ENCODE results near the gene KDM4D. TPM values are rescaled to one million over a fixed set of nuclear protein-coding genes. Genes with fewer than 3 reads are reported as not detected.

KDM4D gene
- under 1 TPM; 0.45 to 0.60 TPM for total RNA-seq

DNA sequence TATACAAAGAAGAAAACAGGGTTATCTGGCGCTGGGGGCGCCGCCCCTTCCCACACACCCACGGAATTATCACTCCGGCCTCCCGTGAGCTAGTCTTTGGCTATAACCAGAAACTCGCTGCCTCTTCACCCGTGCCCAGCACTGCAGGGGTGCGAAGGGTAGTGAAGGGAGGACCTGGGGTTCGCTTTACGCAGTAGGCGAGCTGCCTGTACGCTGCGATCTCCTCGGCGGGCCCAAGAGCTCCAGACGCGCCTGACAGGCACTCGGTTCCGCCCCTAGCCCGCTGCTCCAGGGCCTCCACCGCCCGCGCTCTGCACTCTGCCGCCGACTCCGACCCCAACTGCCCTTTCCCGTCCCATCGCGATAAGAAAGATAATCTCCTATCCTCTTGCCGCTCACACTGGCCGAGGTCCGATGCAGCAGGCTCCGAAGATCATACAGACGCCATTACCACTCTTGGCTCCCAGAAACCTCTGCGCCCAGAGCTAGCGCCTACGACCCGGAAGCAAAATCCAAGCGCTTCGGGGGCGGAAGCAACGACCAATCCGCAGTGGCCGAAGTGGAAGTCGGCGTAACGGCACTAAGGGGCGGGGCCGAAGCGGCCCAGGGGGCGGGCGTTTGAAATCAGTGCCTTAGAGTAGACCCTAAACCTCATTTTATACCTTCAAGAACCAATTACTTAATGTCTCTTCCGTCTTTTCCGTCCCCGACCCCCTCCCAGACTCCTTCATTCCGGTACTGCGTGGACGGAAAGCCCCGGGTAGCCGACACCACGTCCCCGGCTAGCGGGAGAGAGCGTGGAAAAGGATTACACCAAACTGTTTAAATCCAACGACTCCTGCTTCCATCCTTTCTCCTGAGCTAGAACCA, at the start of gene KDM4D, which contains the start of gene CWC15:
Gene KDM4D (plus strand): TSS at position 611 of the 870 bp plus-strand sequence. CDS start 23,664 bp downstream, outside the sequence.
Gene CWC15 (minus strand): TSS at position 458 of the 870 bp plus-strand sequence. CDS start 1,371 bp downstream, outside the sequence.

DNA sequence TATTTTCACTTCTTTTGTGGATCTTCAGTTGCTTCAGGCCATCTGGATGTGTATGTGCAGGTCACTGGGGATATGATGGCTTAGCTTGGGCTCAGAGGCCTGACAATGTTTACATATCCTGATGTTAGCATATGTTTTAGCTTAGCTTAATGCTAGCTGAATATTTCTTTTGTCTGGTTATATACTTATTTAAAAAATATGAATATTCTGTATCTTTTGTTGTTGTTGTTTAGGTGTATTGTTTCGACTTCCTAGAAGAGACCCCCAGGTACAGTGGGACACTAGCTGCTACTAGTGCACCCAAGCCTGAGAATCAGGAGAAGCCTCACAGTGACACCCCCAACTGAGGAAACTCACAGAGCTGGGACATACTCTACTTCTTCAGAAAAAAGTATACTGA, 51.4 kb downstream of the KDM4D start, which contains the start of gene KDM4E:
Gene KDM4E (plus strand): TSS at position 301 of the 400 bp plus-strand sequence. CDS start 300 bp downstream, outside the sequence.

Other genes starting within 250 kb of the KDM4D start
- 1 to 10 TPM; 6.8 to 7.4 TPM for gene AMOTL1, start 205.4 kb upstream of the KDM4D start, total RNA-seq
- 10 to 100 TPM; 55.4 to 57.7 TPM for gene CWC15, start 153 bp upstream of the KDM4D start, total RNA-seq
- not detected for gene KDM4E, start 51.5 kb downstream of the KDM4D start, total RNA-seq
- gene KDM4F, start 75.7 kb downstream of the KDM4D start, total RNA-seq: not detected
- 10 to 100 TPM; 42.1 to 42.3 TPM for gene SRSF8, start 93.2 kb downstream of the KDM4D start, total RNA-seq
- 10 to 100 TPM; 11.6 to 11.8 TPM for gene ENDOD1, start 116.1 kb downstream of the KDM4D start, total RNA-seq

Measured in activated naive CD4-positive, alpha-beta T cell treated with anti-CD3 and anti-CD28 coated beads, Interleukin-2, amount 10 ng/mL, durations not matched to agents 5 hours and 36 hours (primary cell).